H1 (cell line): Measurements from ENCODE around the gene ZNF154. TPM values are rescaled to one million over a fixed set of nuclear protein-coding genes. Genes with fewer than 3 reads are reported as not detected.
A peak's percentile ranks its signal among the peaks of the same experiment; 100 is the strongest.

Experiments
- CTCF ChIA-PET: fragments of 300-600 bp; sonication (Branson Sonifier 250); formaldehyde crosslinking; loops from one replicate; lab custom pipeline; 2021; ENCODE audit not compliant: partially characterized antibody; lab: Charles Lee
- POLR2A ChIA-PET: fragments of 300-600 bp; sonication (Branson Sonifier 250); formaldehyde crosslinking; loops from one replicate; lab custom pipeline; 2021; ENCODE audit warnings: inconsistent platforms; ENCODE audit not compliant: partially characterized antibody; lab: Charles Lee
- DNase-seq, 2 experiments: peaks; one replicate each; pipeline versions ENCODE4 v3.0.0 to v3.0.0-alpha.2; 2010 to 2022; ENCODE audit warnings: low spot score in 2 of 2, low read depth in 1 of 2, mixed read lengths in 1 of 2
- FAIRE-seq: peaks from 2 replicates; lab custom pipeline; 2011; peaks lifted over from hg19 to GRCh38; lab: Jason Lieb, UNC
- H2AFZ ChIP-seq: 2 replicates; pipeline ENCODE4 v1.8.1; 2012; ENCODE audit warnings: low read length, inconsistent platforms
- H2AK5ac ChIP-seq: 2 replicates; pipeline ENCODE4 v1.6.1; 2013; ENCODE audit warnings: low read depth, low read length
- H2BK120ac ChIP-seq: replicated peaks from 2 replicates; pipeline ENCODE3; 2013; ENCODE audit warnings: low read depth, low read length, inconsistent platforms
- H2BK12ac ChIP-seq: 2 replicates; pipeline ENCODE4 v1.6.1; 2013; ENCODE audit warnings: low read depth, low read length
- H2BK15ac ChIP-seq: 2 replicates; pipeline ENCODE4 v1.6.1; 2013; ENCODE audit warnings: low read length
- H2BK20ac ChIP-seq: 2 replicates; pipeline ENCODE4 v1.6.1; 2013; ENCODE audit warnings: low read length
- H2BK5ac ChIP-seq: 2 replicates; pipeline ENCODE4 v1.6.1; 2013; ENCODE audit warnings: low read depth, low read length
- H3K14ac ChIP-seq: 2 replicates; pipeline ENCODE4 v1.6.1; 2013; ENCODE audit warnings: inconsistent platforms; ENCODE audit not compliant: insufficient read length
- H3K18ac ChIP-seq: 2 replicates; pipeline ENCODE4 v1.6.1; 2013; ENCODE audit warnings: low read length; ENCODE audit errors: extremely low read depth
- H3K23ac ChIP-seq: 2 replicates; pipeline ENCODE4 v1.6.1; 2013; ENCODE audit warnings: inconsistent platforms; ENCODE audit not compliant: insufficient read length
- H3K23me2 ChIP-seq: 2 replicates; pipeline ENCODE4 v1.6.1; 2013; ENCODE audit warnings: low read depth, low read length
- H3K27ac ChIP-seq: 2 replicates; pipeline ENCODE4 v1.6.1; 2011; ENCODE audit warnings: low read depth, low read length, inconsistent platforms
- H3K27me3 ChIP-seq, 4 experiments: replicated peaks in 1 of 4; 1 replicate in 1 of 4; 2 replicates in 3 of 4; pipeline versions ENCODE4 v1.6.1 to v1.8.1; 2011 to 2013; ENCODE audit warnings: low read length in 3 of 4, mild to moderate bottlenecking in 3 of 4, inconsistent platforms in 2 of 4, mixed read lengths in 2 of 4, moderate library complexity in 1 of 4; ENCODE audit not compliant: control insufficient read depth in 3 of 4, insufficient read depth in 3 of 4; ENCODE audit errors: extremely low read depth in 1 of 4
- H3K36me3 ChIP-seq, 4 experiments: 2 replicates each; pipeline versions ENCODE4 v1.6.1 to v1.8.1; 2011 to 2013; ENCODE audit warnings: mild to moderate bottlenecking in 4 of 4, low read length in 3 of 4, moderate library complexity in 2 of 4, control low read depth in 1 of 4, inconsistent platforms in 1 of 4; ENCODE audit not compliant: insufficient read depth in 4 of 4, control insufficient read depth in 2 of 4
- H3K4ac ChIP-seq: replicated peaks from 2 replicates; pipeline ENCODE3; 2013; ENCODE audit warnings: low read length, low read depth, mixed read lengths, inconsistent platforms; ENCODE audit not compliant: insufficient read length
- H3K4me1 ChIP-seq, 4 experiments: replicated peaks in 1 of 4; 1 replicate in 1 of 4; 2 replicates in 3 of 4; pipeline versions ENCODE4 v1.6.1 to v1.8.1; 2011 to 2013; ENCODE audit warnings: low read length in 3 of 4, inconsistent platforms in 2 of 4, mixed read lengths in 1 of 4; ENCODE audit not compliant: insufficient read depth in 4 of 4, control insufficient read depth in 3 of 4
- H3K4me2 ChIP-seq, 2 experiments: 2 replicates each; pipeline versions ENCODE4 v1.6.1 to v1.8.1; 2011 to 2013; ENCODE audit warnings: low read depth in 2 of 2, low read length in 2 of 2, control low read depth in 1 of 2, inconsistent platforms in 1 of 2, mild to moderate bottlenecking in 1 of 2; ENCODE audit not compliant: insufficient read depth in 1 of 2
- H3K4me3 ChIP-seq, 4 experiments: fragments of 200-600, 300-600 bp in 1 of 4; sonication (generic), shearing (Covaris generic), sonication (Bioruptor Twin) in 1 of 4; 2 replicates each; pipeline versions ENCODE4 v1.5.1 to v1.8.1; 2011 to 2016; ENCODE audit warnings: low read length in 4 of 4, low read depth in 3 of 4, control low read depth in 2 of 4, inconsistent platforms in 2 of 4, mild to moderate bottlenecking in 2 of 4, mixed read lengths in 1 of 4, moderate library complexity in 1 of 4; ENCODE audit not compliant: insufficient read depth in 2 of 4; ENCODE audit errors: extremely low read depth in 1 of 4
- H3K56ac ChIP-seq: replicated peaks from 2 replicates; pipeline ENCODE3; 2013; ENCODE audit warnings: low read depth, mild to moderate bottlenecking, mixed read lengths, low read length, inconsistent platforms; ENCODE audit not compliant: insufficient read length
- H3K79me1 ChIP-seq: 2 replicates; pipeline ENCODE4 v1.6.1; 2013; ENCODE audit warnings: low read depth, low read length, control low read depth
- H3K79me2 ChIP-seq, 2 experiments: 2 replicates each; pipeline versions ENCODE4 v1.6.1 to v1.8.1; 2012 to 2013; ENCODE audit warnings: low read length in 2 of 2, mild to moderate bottlenecking in 2 of 2, inconsistent platforms in 1 of 2; ENCODE audit not compliant: insufficient read depth in 2 of 2, control insufficient read depth in 1 of 2
- H3K9ac ChIP-seq, 4 experiments: replicated peaks in 1 of 4; 1 replicate in 1 of 4; 2 replicates in 3 of 4; pipeline versions ENCODE4 v1.6.1 to v1.8.1; 2011 to 2013; ENCODE audit warnings: low read depth in 3 of 4, low read length in 3 of 4, control low read depth in 2 of 4, mild to moderate bottlenecking in 2 of 4, moderate library complexity in 2 of 4, inconsistent platforms in 1 of 4; ENCODE audit errors: extremely low read depth in 1 of 4
- H3K9me3 ChIP-seq, 2 experiments: 2 replicates each; pipeline versions ENCODE4 v1.6.1 to v1.8.1; 2012 to 2013; ENCODE audit warnings: mild to moderate bottlenecking in 2 of 2, moderate library complexity in 2 of 2, control low read depth in 1 of 2, inconsistent platforms in 1 of 2, low read depth in 1 of 2, low read length in 1 of 2, mixed read lengths in 1 of 2; ENCODE audit not compliant: insufficient read depth in 2 of 2
- H4K20me1 ChIP-seq, 2 experiments: replicated peaks in 1 of 2; 2 replicates each; pipeline versions ENCODE3 to v1.8.1; 2011 to 2013; ENCODE audit warnings: inconsistent platforms in 2 of 2, low read length in 2 of 2, mild to moderate bottlenecking in 1 of 2; ENCODE audit not compliant: insufficient read depth in 2 of 2, control insufficient read depth in 1 of 2
- H4K5ac ChIP-seq: 2 replicates; pipeline ENCODE4 v1.6.1; 2013; ENCODE audit warnings: low read length, low read depth, mixed read lengths, inconsistent platforms; ENCODE audit not compliant: insufficient read length
- H4K8ac ChIP-seq: 2 replicates; pipeline ENCODE4 v1.8.0; 2013; ENCODE audit warnings: mild to moderate bottlenecking, moderate library complexity, low read length, inconsistent platforms; ENCODE audit not compliant: insufficient read depth; ENCODE audit errors: extremely low read depth
- H4K91ac ChIP-seq: replicated peaks from 2 replicates; pipeline ENCODE3; 2013; ENCODE audit warnings: low read length, mixed read lengths, inconsistent platforms; ENCODE audit not compliant: insufficient read length
- CEBPB ChIP-seq: IDR thresholded peaks from 2 replicates; pipeline ENCODE4 v1.6.1; 2012; ENCODE audit warnings: low read depth, low read length
- CREB1 ChIP-seq: IDR thresholded peaks from 2 replicates; pipeline ENCODE4 v1.6.1; 2012; ENCODE audit warnings: inconsistent platforms
- KDM4A ChIP-seq: IDR thresholded peaks from one replicate; pipeline ENCODE4 v1.7.1; 2012; ENCODE audit warnings: low read depth, mild to moderate bottlenecking, moderate library complexity, low read length, inconsistent platforms; ENCODE audit not compliant: severe bottlenecking
- POLR2AphosphoS5 ChIP-seq: IDR thresholded peaks from 2 replicates; pipeline ENCODE4 v1.6.1; 2011; ENCODE audit warnings: low read depth, low read length
- POU5F1 ChIP-seq: IDR thresholded peaks from 2 replicates; pipeline ENCODE4 v1.6.1; 2011; ENCODE audit warnings: low read depth, mild to moderate bottlenecking, low read length, moderate library complexity
- RBBP5 ChIP-seq: IDR thresholded peaks from 2 replicates; pipeline ENCODE4 v1.7.1; 2012; ENCODE audit warnings: low read depth, mild to moderate bottlenecking, inconsistent platforms, low read length, moderate library complexity, borderline replicate concordance
- RFX5 ChIP-seq: IDR thresholded peaks from 2 replicates; pipeline ENCODE4 v1.6.1; 2011; ENCODE audit warnings: low read depth, low read length, improper control_type of control experiment, borderline replicate concordance
- SIRT6 ChIP-seq: IDR thresholded peaks from one replicate; pipeline ENCODE4 v1.7.1; 2012; ENCODE audit warnings: low read length, inconsistent platforms
- SRF ChIP-seq: IDR thresholded peaks from 2 replicates; pipeline ENCODE4 v1.6.1; 2011; ENCODE audit warnings: mild to moderate bottlenecking, low read depth, low read length, moderate library complexity
- polyA plus RNA-seq, 7 experiments: library from polyadenylated mRNA; depleted of rRNA in 3 of 7; stranded (reverse) in 5 of 7; unstranded in 2 of 7; fragments of >200 nt in 5 of 7; fragments of 200-250 nt in 2 of 7; gene quantifications; 1 replicate in 5 of 7; 2 replicates in 1 of 7; 4 replicates in 1 of 7; pipeline versions ENCODE4 v1.2.1 to v1.2.3, GENCODE V29; 2011 to 2013; ENCODE audit warnings: missing spikeins in 2 of 7, mixed read lengths in 2 of 7
- total RNA-seq: library from RNA; stranded (reverse); fragmentation: NEBNext Ultra II Directional; extraction: Animal tissue kit (Norgen Biotek cat#: 25700); gene quantifications from 2 replicates; pipeline ENCODE4 v1.2.1, GENCODE V29; 2021
- TF ChIP-seq, protein P1 (sequence below): IDR thresholded peaks from 2 replicates; pipeline ENCODE4 v1.6.1; 2012; ENCODE audit warnings: inconsistent platforms

ZNF154 gene
- total and polyA plus RNA-seq, 2 of the 8 experiments (the other 6 are each of a cell fraction or from before 2014, with no cell fraction given) = 5.3 to 11.6 TPM

- Histone ChIP-seq H3K9me3 (peaks cover 7 to 9% of the 10 kb centered on the region in 2 experiments; a peak in 3 of 4 replicates), H3K4me2 (peak overlapping the region; percentile 23 to 39; a peak in 1 of 4 replicates), H2BK15ac (no peak overlapping the region), H4K5ac (no peak overlapping the region), H2BK12ac (no peak overlapping the region), H4K20me1 (peaks cover 0 to 7% of the 10 kb centered on the region in 2 experiments), H3K14ac (no peak overlapping the region)
- peak in 1 of 2 experiments; percentile 14 for DNase-seq
- TF ChIP-seq SRF (no peak), SIRT6 (no peak), POLR2AphosphoS5 (no peak), KDM4A (no peak), RBBP5 (no peak), RFX5 (no peak), POU5F1 (no peak), CREB1 (no peak), CEBPB (no peak)
- TF ChIP-seq, protein P1, sequence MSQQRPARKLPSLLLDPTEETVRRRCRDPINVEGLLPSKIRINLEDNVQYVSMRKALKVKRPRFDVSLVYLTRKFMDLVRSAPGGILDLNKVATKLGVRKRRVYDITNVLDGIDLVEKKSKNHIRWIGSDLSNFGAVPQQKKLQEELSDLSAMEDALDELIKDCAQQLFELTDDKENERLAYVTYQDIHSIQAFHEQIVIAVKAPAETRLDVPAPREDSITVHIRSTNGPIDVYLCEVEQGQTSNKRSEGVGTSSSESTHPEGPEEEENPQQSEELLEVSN = no peak
- TF ChIP-seq, all 59 proteins: peak for 0
- no peak for FAIRE-seq
- Histone ChIP-seq H3K36me3 (peaks cover 11 to 32% (median 25%) of the 10 kb centered on the region in 4 experiments; a peak in 7 of 8 replicates), H3K4me1 (peaks cover 0 to 8% (median 5%) of the 10 kb centered on the region in 4 experiments; a peak in 4 of 7 replicates), H3K9ac (no peak overlapping the region), H3K27ac (no peak overlapping the region), H3K18ac (no peak overlapping the region), H3K23me2 (no peaks in the 10 kb centered on the region), H2AFZ (no peak overlapping the region), H2BK120ac (no peak overlapping the region), H4K8ac (no peak overlapping the region), H4K91ac (no peak overlapping the region), H3K23ac (no peak overlapping the region), H2BK5ac (no peak overlapping the region), H3K4me3 (no peak overlapping the region), H3K27me3 (0 out of 7 replicates have a peak, but pooled peaks cover 0 to 2% (median 0%) of the 10 kb centered on the region in 4 experiments), H3K56ac (no peak overlapping the region), H3K79me1 (no peaks in the 10 kb centered on the region), H2AK5ac (no peak overlapping the region), H2BK20ac (no peak overlapping the region), H3K4ac (no peak overlapping the region), H3K79me2 (no peaks in the 10 kb centered on the region)
- ChIA-PET CTCF (interaction anchor here (0.9 to 1.4 kb wide), 3 partner anchors 38 to 72 kb away, joined by 3 read pairs; partner anchors contain the start of gene ZNF551), POLR2A (interaction anchor here (1.1 to 5.4 kb wide), 3 partner anchors 11 to 37 kb away, joined by 3 to 43 read pairs (median 5); partner anchors contain the start of gene ZNF154)
These were observed 10.4 kb upstream of the ZNF154 start for GRCh38 chr19:57719424-57719823.
